Smooth muscle cell of the brain vasculature (primary cell): ENCODE data around the gene TCAF2.
"Not testable (repeated sequence)": the region's sequence is repeated elsewhere in the genome, so short reads cannot be mapped to it uniquely, and the experiment has no call there.

Experiments used
- DNase-seq: peaks from one replicate; pipeline ENCODE4 v3.0.0-alpha.2; 2012; ENCODE audit warnings: low read depth, low spot score

Gene TCAF2

GRCh38 chr7:143620646-143621045 lies at the start of gene TCAF2:
TSS of gene TCAF2 (plus strand) at chr7:143620974.
- DNase-seq: not testable (repeated sequence)

- not testable (repeated sequence) for DNase-seq
These were observed 49.3 kb upstream of the TCAF2 start, which contains the start of gene CTAGE15 for GRCh38 chr7:143571501-143571900. TSS of gene CTAGE15 (plus strand) at chr7:143571801. CDS start at chr7:143571818, 17 bp downstream.

- DNase-seq: not testable (repeated sequence)
These were observed 32.6 kb upstream of the TCAF2 start for GRCh38 chr7:143588183-143588582.

GRCh38 chr7:143589897-143590296 lies 30.9 kb upstream of the TCAF2 start:
- not testable (repeated sequence) for DNase-seq

- DNase-seq: not testable (repeated sequence)
These were observed 22.7 kb upstream of the TCAF2 start for GRCh38 chr7:143598086-143598485.

- DNase-seq: not testable (repeated sequence)
These were observed 17.2 kb upstream of the TCAF2 start for GRCh38 chr7:143603549-143603948.

GRCh38 chr7:143606088-143606487 lies 14.7 kb upstream of the TCAF2 start:
- DNase-seq: not testable (repeated sequence)

- not testable (repeated sequence) for DNase-seq
These were observed 5.2 kb upstream of the TCAF2 start for GRCh38 chr7:143615545-143615944.

GRCh38 chr7:143617204-143617603 lies 3.6 kb upstream of the TCAF2 start:
- not testable (repeated sequence) for DNase-seq

GRCh38 chr7:143620058-143620457 lies 716 bp upstream of the TCAF2 start:
- DNase-seq: not testable (repeated sequence)

- not testable (repeated sequence) for DNase-seq
These were observed 401 bp downstream of the TCAF2 start for GRCh38 chr7:143621175-143621574.

GRCh38 chr7:143622130-143622529 lies 1.4 kb downstream of the TCAF2 start:
- DNase-seq: not testable (repeated sequence)

GRCh38 chr7:143630653-143631052 lies 9.9 kb downstream of the TCAF2 start:
- DNase-seq: not testable (repeated sequence)

- DNase-seq: not testable (repeated sequence)
These were observed 11.7 kb downstream of the TCAF2 start for GRCh38 chr7:143632506-143632905.

- not testable (repeated sequence) for DNase-seq
These were observed 12.3 kb downstream of the TCAF2 start for GRCh38 chr7:143633013-143633618.

- DNase-seq: not testable (repeated sequence)
These were observed 14.8 kb downstream of the TCAF2 start for GRCh38 chr7:143635364-143636240.

- not testable (repeated sequence) for DNase-seq
These were observed 18.6 kb downstream of the TCAF2 start for GRCh38 chr7:143639372-143639771.

GRCh38 chr7:143640528-143641189 lies 19.9 kb downstream of the TCAF2 start:
- DNase-seq: not testable (repeated sequence)

- DNase-seq: not testable (repeated sequence)
These were observed 25.8 kb downstream of the TCAF2 start for GRCh38 chr7:143646598-143646997.

- DNase-seq: not testable (repeated sequence)
These were observed 29.1 kb downstream of the TCAF2 start for GRCh38 chr7:143649902-143650301.

GRCh38 chr7:143650447-143650846 lies 29.7 kb downstream of the TCAF2 start:
- not testable (repeated sequence) for DNase-seq
